Right lobe of liver (tissue), 6 donors: ENCODE data around the gene PPP1R8. TPM values are rescaled to one million over a fixed set of nuclear protein-coding genes. Genes with fewer than 3 reads are reported as not detected.

Experiments
- ATAC-seq, 4 donors: fragments of 200-7000 bp; cut with Tn5 transposase; one replicate each; pipeline ENCODE4 v1.9.1; 2020; ENCODE audit warnings: mild to moderate bottlenecking in 4 of 4, moderate library complexity in 4 of 4
- DNase-seq, 3 donors: peaks; one replicate each; pipeline ENCODE4 v3.0.0-alpha.2; 2020
- H3K27ac ChIP-seq, 3 donors: fragments of 200-600 bp; one replicate each; pipeline ENCODE4 v1.8.0; 2022
- H3K27me3 ChIP-seq, 2 donors: fragments of 200-600 bp; one replicate each; pipeline ENCODE4 v1.8.0; 2022
- H3K36me3 ChIP-seq, 4 donors: fragments of 200-600 bp; sonication (generic) in 1 of 4; one replicate each; pipeline versions ENCODE4 v1.5.1 to v1.8.0; 2017 to 2022; ENCODE audit warnings: control low read depth in 1 of 4
- H3K4me1 ChIP-seq, 4 donors: fragments of 200-600 bp; sonication (generic) in 1 of 4; one replicate each; pipeline versions ENCODE4 v1.5.1 to v1.8.0; 2017 to 2022; ENCODE audit warnings: control low read depth in 1 of 4
- H3K4me3 ChIP-seq, 3 donors: fragments of 200-600 bp; one replicate each; pipeline ENCODE4 v1.8.0; 2022
- H3K9me3 ChIP-seq, 4 donors: fragments of 200-600 bp; sonication (generic) in 1 of 4; one replicate each; pipeline versions ENCODE4 v1.5.1 to v1.8.0; 2017 to 2022; ENCODE audit warnings: control low read depth in 1 of 4
- POLR2A ChIP-seq: fragments of 450-650 bp; IDR thresholded peaks from one replicate; pipeline ENCODE4 v1.6.1; 2017; ENCODE audit warnings: antibody characterized with exemption, mild to moderate bottlenecking
- WGBS: methylation state at CpG from one replicate; pipeline ENCODE4 v1.1.6; 2018; ENCODE audit warnings: low coverage, low lambda C conversion rate; ENCODE audit not compliant: insufficient coverage; ENCODE audit errors: missing lambda C conversion rate; 5-methylcytosine and 5-hydroxymethylcytosine counted together
- intact Hi-C, 2 donors: fragments of 100-400 bp; cut with DNase I; formaldehyde crosslinking; loops; one replicate each; pipeline versions ENCODE4 v1.11.2 to v1.14.1; 2022
- total RNA-seq, 6 experiments: library from RNA; depleted of rRNA in 2 of 6; stranded (reverse); fragments of >200 nt in 2 of 6; fragmentation: NEBNext Ultra II Directional in 3 of 6; extraction: Animal tissue kit (Norgen Biotek cat#: 25700) in 3 of 6; gene quantifications; one replicate each; pipeline versions ENCODE4 v1.1.0 to v1.2.4, GENCODE V29; 2016 to 2023
- TF ChIP-seq, protein P1 (sequence below), 4 donors: fragments of 200-600 bp in 3 of 4; fragments of 450-650 bp in 1 of 4; IDR thresholded peaks; one replicate each; pipeline versions ENCODE4 v1.5.1 to v1.8.0; 2016 to 2022; ENCODE audit warnings: antibody characterized with exemption in 4 of 4, mild to moderate bottlenecking in 2 of 4
- donor health status: DM: no; HTN: yes; CAD: no.
- donor health status: DM: no; HTN: no; CAD: no.
- donor health status: DM: no; HTN: no; CAD: no.
- donor health status: DM: no; HTN: yes; CAD: no.
- donor health status: DM: no; HTN: yes; CAD: no.

PPP1R8 gene
- total RNA-seq, 6 experiments from 2014 or later: 12.4 to 18.6 (median 13.0) TPM

DNA sequence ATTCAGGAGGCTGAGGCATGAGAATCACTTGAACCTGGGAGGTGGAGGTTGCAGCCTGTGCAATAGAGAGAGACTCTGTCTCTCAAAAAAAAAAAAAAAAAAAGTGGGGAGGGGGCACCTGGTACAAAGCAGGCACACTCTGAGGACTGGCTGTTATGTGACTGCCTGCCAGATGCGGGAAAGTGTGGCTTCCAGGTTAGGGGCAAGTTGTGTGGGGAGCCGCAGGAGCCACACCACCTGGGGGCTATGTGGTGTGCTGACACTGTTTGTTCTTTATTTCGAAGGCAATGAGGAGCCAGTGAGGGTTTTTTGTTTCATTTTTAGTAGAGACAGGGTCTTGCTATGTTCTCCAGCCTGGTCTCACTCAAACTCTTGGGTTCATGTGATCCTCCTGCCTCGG is 47.5 kb downstream of the PPP1R8 start:
- Histone ChIP-seq H3K27ac (no peak overlapping the region), H3K9me3 (no peaks in the 10 kb centered on the region), H3K4me3 (no peak overlapping the region), H3K27me3 (no peaks in the 10 kb centered on the region), H3K36me3 (no peaks in the 10 kb centered on the region), H3K4me1 (no peaks in the 10 kb centered on the region)
- intact Hi-C loops: no loop called here
- ATAC-seq (no peak), DNase-seq (peak in 1 of 3 donors; percentile 18)
- WGBS: 72% methylated on average over 3 of the region's 4 CpGs
- TF ChIP-seq POLR2A: no peak
- TF ChIP-seq, protein P1, sequence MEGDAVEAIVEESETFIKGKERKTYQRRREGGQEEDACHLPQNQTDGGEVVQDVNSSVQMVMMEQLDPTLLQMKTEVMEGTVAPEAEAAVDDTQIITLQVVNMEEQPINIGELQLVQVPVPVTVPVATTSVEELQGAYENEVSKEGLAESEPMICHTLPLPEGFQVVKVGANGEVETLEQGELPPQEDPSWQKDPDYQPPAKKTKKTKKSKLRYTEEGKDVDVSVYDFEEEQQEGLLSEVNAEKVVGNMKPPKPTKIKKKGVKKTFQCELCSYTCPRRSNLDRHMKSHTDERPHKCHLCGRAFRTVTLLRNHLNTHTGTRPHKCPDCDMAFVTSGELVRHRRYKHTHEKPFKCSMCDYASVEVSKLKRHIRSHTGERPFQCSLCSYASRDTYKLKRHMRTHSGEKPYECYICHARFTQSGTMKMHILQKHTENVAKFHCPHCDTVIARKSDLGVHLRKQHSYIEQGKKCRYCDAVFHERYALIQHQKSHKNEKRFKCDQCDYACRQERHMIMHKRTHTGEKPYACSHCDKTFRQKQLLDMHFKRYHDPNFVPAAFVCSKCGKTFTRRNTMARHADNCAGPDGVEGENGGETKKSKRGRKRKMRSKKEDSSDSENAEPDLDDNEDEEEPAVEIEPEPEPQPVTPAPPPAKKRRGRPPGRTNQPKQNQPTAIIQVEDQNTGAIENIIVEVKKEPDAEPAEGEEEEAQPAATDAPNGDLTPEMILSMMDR (IDR thresholded peaks at IDR 0.05): no peak

DNA sequence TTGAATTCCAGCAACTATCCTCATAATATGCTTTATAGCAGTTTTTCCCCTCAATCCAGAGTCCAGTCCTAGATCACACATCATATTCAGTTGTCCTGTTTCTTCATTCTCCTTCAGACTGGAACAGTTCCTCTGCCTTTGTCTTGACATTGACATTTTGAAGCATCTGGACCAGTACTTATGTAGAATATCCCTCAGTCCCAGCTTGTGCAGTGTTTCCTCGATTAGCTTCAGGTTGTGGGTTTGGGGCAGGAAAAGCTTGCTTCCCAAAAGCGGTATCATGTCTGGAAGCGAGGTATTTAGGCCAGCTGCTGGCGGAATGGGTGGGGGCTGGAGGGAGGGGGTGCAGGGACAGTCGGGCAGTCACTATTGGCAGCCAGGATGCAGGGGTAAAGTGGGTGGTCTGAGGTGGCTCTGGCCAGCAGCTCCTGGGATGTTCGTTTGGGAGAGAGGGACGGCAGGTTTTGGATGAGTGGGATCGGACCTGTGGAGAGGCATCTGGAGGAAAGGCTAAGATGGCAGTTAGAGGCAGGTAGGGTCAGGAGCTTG is 48.3 kb downstream of the PPP1R8 start:
- intact Hi-C loops: no loop called here
- no peak for ATAC-seq
- Histone ChIP-seq H3K36me3 (no peaks in the 10 kb centered on the region), H3K4me1 (no peaks in the 10 kb centered on the region), H3K27ac (no peak overlapping the region), H3K4me3 (no peak overlapping the region), H3K27me3 (no peaks in the 10 kb centered on the region), H3K9me3 (no peaks in the 10 kb centered on the region)
- peak in 1 of 3 donors; percentile 21 for DNase-seq
- TF ChIP-seq POLR2A: no peak
- TF ChIP-seq, protein P1 (IDR thresholded peaks at IDR 0.05): no peak
- 46% methylated on average over 8 of the region's 8 CpGs for WGBS

DNA sequence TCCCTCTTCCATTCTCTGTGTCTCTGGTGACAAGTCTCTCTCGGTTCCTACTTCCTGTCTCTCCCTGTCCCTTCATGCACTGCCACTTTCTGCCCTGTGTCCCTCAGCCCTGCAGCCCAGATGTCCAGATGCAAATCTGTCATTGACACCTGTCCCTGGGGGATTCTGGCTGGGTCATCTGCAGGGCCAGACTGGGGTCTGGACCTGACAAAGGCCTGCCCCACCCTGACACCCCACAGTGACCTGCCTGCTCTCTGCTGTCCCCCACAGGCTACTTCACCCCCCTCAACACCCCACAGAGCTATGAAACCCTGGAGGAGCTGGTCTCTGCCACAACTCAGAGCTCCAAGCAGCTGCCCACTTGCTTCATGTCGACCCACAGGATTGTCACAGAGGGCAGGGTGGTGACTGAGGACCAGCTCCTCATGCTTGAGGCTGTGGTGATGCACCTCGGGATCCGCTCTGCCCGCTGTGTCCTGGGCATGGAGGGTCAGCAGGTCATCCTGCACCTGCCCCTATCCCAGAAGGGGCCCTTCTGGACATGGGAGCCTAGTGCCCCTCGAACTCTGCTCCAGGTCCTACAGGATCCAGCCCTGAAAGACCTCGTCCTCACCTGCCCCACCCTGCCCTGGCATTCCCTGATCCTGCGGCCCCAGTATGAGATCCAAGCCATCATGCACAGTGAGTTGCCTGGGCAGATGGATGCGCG is 48.9 kb downstream of the PPP1R8 start:
- TF ChIP-seq, protein P1 (IDR thresholded peaks at IDR 0.05): no peak
- TF ChIP-seq POLR2A: no peak
- 60% methylated on average over 1 of the region's 10 CpGs for WGBS
- no peaks in the 10 kb centered on the region for H3K4me1 ChIP-seq
- DNase-seq (peak in 1 of 3 donors; percentile 40), ATAC-seq (no peak)
- no peaks in the 10 kb centered on the region for H3K9me3 ChIP-seq
- H3K27me3 ChIP-seq: no peaks in the 10 kb centered on the region
- H3K27ac ChIP-seq: no peak overlapping the region
- H3K4me3 ChIP-seq: no peak overlapping the region
- intact Hi-C loops: no loop called here
- H3K36me3 ChIP-seq: no peaks in the 10 kb centered on the region

DNA sequence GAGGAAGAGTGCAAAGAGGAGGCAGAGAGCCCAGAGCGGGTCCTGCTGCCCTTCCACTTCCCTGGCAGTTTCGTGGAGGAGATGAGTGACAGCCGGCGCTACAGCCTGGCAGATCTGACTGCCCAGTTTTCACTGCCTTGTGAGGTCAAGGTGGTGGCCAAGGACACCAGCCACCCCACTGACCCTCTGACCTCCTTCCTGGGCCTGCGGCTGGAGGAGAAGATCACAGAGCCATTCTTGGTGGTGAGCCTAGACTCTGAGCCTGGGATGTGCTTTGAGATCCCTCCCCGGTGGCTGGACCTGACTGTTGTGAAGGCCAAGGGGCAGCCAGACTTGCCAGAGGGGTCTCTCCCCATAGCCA is 51.9 kb downstream of the PPP1R8 start:
- Histone ChIP-seq H3K4me1 (no peaks in the 10 kb centered on the region), H3K9me3 (no peaks in the 10 kb centered on the region), H3K36me3 (peaks cover 0 to 12% (median 0%) of the 10 kb centered on the region in 4 donors), H3K27me3 (no peaks in the 10 kb centered on the region), H3K27ac (peak overlapping the region in 1 of 3 donors; percentile 8), H3K4me3 (no peak overlapping the region)
- no CpG with 5 or more reads among the region's 6 CpGs for WGBS
- no peak for ATAC-seq
- TF ChIP-seq POLR2A: no peak
- TF ChIP-seq, protein P1 (IDR thresholded peaks at IDR 0.05): no peak
- no peak for DNase-seq
- intact Hi-C loops: no loop called here
